ENCODE results near the gene NOS1AP. TPM values are rescaled to one million over a fixed set of nuclear protein-coding genes. Genes with fewer than 3 reads are reported as not detected.
A peak's percentile ranks its signal among the peaks of the same experiment; 100 is the strongest.
"Not testable (repeated sequence)": the region's sequence is repeated elsewhere in the genome, so short reads cannot be mapped to it uniquely, and the experiment has no call there.

NOS1AP gene
- total and polyA plus RNA-seq, 7 experiments from 2014 or later: 0.08 to 0.15 TPM; not detected in 5

- H3K27me3 Mint-ChIP-seq: peaks cover 0 to 18% (median 5%) of the 10 kb centered on the region in 5 donors
- peaks cover 0 to 2% (median 0%) of the 10 kb centered on the region in 7 donors for H3K4me1 Mint-ChIP-seq
- H3K9me3 Mint-ChIP-seq: no peaks in the 10 kb centered on the region
- H3K27me3 ChIP-seq (ENCODE audit: control insufficient read depth in 2 of 2, insufficient read depth in 2 of 2, low read length in 2 of 2): no peaks in the 10 kb centered on the region
- no peak overlapping the region for H3K4me3 ChIP-seq (ENCODE audit: low read length)
- H3K9me3 ChIP-seq (ENCODE audit: control insufficient read depth in 2 of 3, low read length in 3 of 3): no peaks in the 10 kb centered on the region
- DNase-seq: no peak
- no peak overlapping the region for H3K27ac Mint-ChIP-seq
- no peak for ATAC-seq
- no peaks in the 10 kb centered on the region for H3K4me1 ChIP-seq (ENCODE audit: control insufficient read depth in 2 of 2, insufficient read depth in 2 of 2, low read length in 2 of 2)
- CTCF ChIA-PET: no interaction called here
- no peak overlapping the region for H3K27ac ChIP-seq (ENCODE audit: low read depth, low read length)
- no peaks in the 10 kb centered on the region for H3K36me3 ChIP-seq (ENCODE audit: control insufficient read depth in 2 of 3, insufficient read depth in 3 of 3, low read length in 3 of 3)
- intact Hi-C loops (cut with micrococcal nuclease): loop anchor here in 1 of 2 donors (10.0 kb wide), 1 partner anchor 273 kb away; no protein-coding TSS in a partner anchor
- H3K4me3 Mint-ChIP-seq: no peak overlapping the region
- H3K36me3 Mint-ChIP-seq: no peaks in the 10 kb centered on the region
- POLR2A ChIA-PET: no interaction called here
These were observed 281.9 kb downstream of the NOS1AP start for GRCh38 chr1:162351246-162351842.

GRCh38 chr1:162351874-162352273 lies 282.4 kb downstream of the NOS1AP start:
- H3K27ac ChIP-seq (ENCODE audit: low read depth, low read length); DNase-seq; H3K36me3 Mint-ChIP-seq; H3K9me3 Mint-ChIP-seq; H3K4me3 Mint-ChIP-seq; H3K27ac Mint-ChIP-seq; H3K36me3 ChIP-seq (ENCODE audit: control insufficient read depth in 2 of 3, insufficient read depth in 3 of 3, low read length in 3 of 3); H3K27me3 ChIP-seq (ENCODE audit: control insufficient read depth in 2 of 2, insufficient read depth in 2 of 2, low read length in 2 of 2); CTCF ChIA-PET; H3K4me1 ChIP-seq (ENCODE audit: control insufficient read depth in 2 of 2, insufficient read depth in 2 of 2, low read length in 2 of 2); H3K9me3 ChIP-seq (ENCODE audit: control insufficient read depth in 2 of 3, low read length in 3 of 3); H3K4me1 Mint-ChIP-seq; POLR2A ChIA-PET; H3K4me3 ChIP-seq (ENCODE audit: low read length): not testable (repeated sequence)
- H3K27me3 Mint-ChIP-seq: peaks cover under 1 to 18% (median 5%) of the 10 kb centered on the region in 5 donors
- ATAC-seq: peak; percentile 48
- intact Hi-C loops (cut with micrococcal nuclease): loop anchor here in 1 of 2 donors (10.0 kb wide), 1 partner anchor 273 kb away; no protein-coding TSS in a partner anchor

- peaks cover 8 to 24% (median 9%) of the 10 kb centered on the region in 5 donors for H3K27me3 Mint-ChIP-seq
- peaks cover 0 to 2% (median 0%) of the 10 kb centered on the region in 7 donors for H3K4me1 Mint-ChIP-seq
- no peaks in the 10 kb centered on the region for H3K9me3 Mint-ChIP-seq
- no peaks in the 10 kb centered on the region for H3K27me3 ChIP-seq (ENCODE audit: control insufficient read depth in 2 of 2, insufficient read depth in 2 of 2, low read length in 2 of 2)
- H3K27ac ChIP-seq (ENCODE audit: low read depth, low read length): no peak overlapping the region
- ATAC-seq (no peak), DNase-seq (no peak)
- no peaks in the 10 kb centered on the region for H3K9me3 ChIP-seq (ENCODE audit: control insufficient read depth in 2 of 3, low read length in 3 of 3)
- intact Hi-C loops (cut with micrococcal nuclease): loop anchor here in 1 of 2 donors (10.0 kb wide), 1 partner anchor 272 kb away; no protein-coding TSS in a partner anchor
- POLR2A ChIA-PET: no interaction called here
- CTCF ChIA-PET: no interaction called here
- no peak overlapping the region for H3K27ac Mint-ChIP-seq
- no peak overlapping the region for H3K4me3 Mint-ChIP-seq
- no peaks in the 10 kb centered on the region for H3K36me3 ChIP-seq (ENCODE audit: control insufficient read depth in 2 of 3, insufficient read depth in 3 of 3, low read length in 3 of 3)
- no peaks in the 10 kb centered on the region for H3K4me1 ChIP-seq (ENCODE audit: control insufficient read depth in 2 of 2, insufficient read depth in 2 of 2, low read length in 2 of 2)
- H3K4me3 ChIP-seq (ENCODE audit: low read length): no peak overlapping the region
- H3K36me3 Mint-ChIP-seq: no peaks in the 10 kb centered on the region
These were observed 283.6 kb downstream of the NOS1AP start for GRCh38 chr1:162353078-162353477.

- CTCF ChIA-PET: no interaction called here
- no peak overlapping the region for H3K27ac Mint-ChIP-seq
- peaks cover 0 to 2% (median 0%) of the 10 kb centered on the region in 7 donors for H3K4me1 Mint-ChIP-seq
- no peaks in the 10 kb centered on the region for H3K36me3 Mint-ChIP-seq
- Histone ChIP-seq H3K4me1 (ENCODE audit: control insufficient read depth in 2 of 2, insufficient read depth in 2 of 2, low read length in 2 of 2) (no peaks in the 10 kb centered on the region), H3K4me3 (ENCODE audit: low read length) (no peak overlapping the region), H3K27ac (ENCODE audit: low read depth, low read length) (no peak overlapping the region), H3K9me3 (ENCODE audit: control insufficient read depth in 2 of 3, low read length in 3 of 3) (no peaks in the 10 kb centered on the region), H3K27me3 (ENCODE audit: control insufficient read depth in 2 of 2, insufficient read depth in 2 of 2, low read length in 2 of 2) (no peaks in the 10 kb centered on the region), H3K36me3 (ENCODE audit: control insufficient read depth in 2 of 3, insufficient read depth in 3 of 3, low read length in 3 of 3) (no peaks in the 10 kb centered on the region)
- intact Hi-C loops (cut with micrococcal nuclease): loop anchor here in 1 of 2 donors (10.0 kb wide), 1 partner anchor 271 kb away; no protein-coding TSS in a partner anchor
- POLR2A ChIA-PET: no interaction called here
- ATAC-seq (no peak), DNase-seq (no peak)
- no peak overlapping the region for H3K4me3 Mint-ChIP-seq
- H3K27me3 Mint-ChIP-seq: peaks cover 8 to 23% (median 9%) of the 10 kb centered on the region in 5 donors
- no peaks in the 10 kb centered on the region for H3K9me3 Mint-ChIP-seq
These were observed 284.2 kb downstream of the NOS1AP start for GRCh38 chr1:162353702-162354101.

GRCh38 chr1:162357681-162358266 lies 288.3 kb downstream of the NOS1AP start:
- no peak overlapping the region for H3K4me3 Mint-ChIP-seq

GRCh38 chr1:162358928-162359327 lies 289.4 kb downstream of the NOS1AP start:
- Histone ChIP-seq H3K27ac (ENCODE audit: low read depth, low read length) (no peak overlapping the region), H3K36me3 (ENCODE audit: control insufficient read depth in 2 of 3, insufficient read depth in 3 of 3, low read length in 3 of 3) (no peaks in the 10 kb centered on the region), H3K9me3 (ENCODE audit: control insufficient read depth in 2 of 3, low read length in 3 of 3) (no peaks in the 10 kb centered on the region), H3K4me3 (ENCODE audit: low read length) (no peak overlapping the region), H3K4me1 (ENCODE audit: control insufficient read depth in 2 of 2, insufficient read depth in 2 of 2, low read length in 2 of 2) (no peaks in the 10 kb centered on the region), H3K27me3 (ENCODE audit: control insufficient read depth in 2 of 2, insufficient read depth in 2 of 2, low read length in 2 of 2) (no peaks in the 10 kb centered on the region)
- H3K36me3 Mint-ChIP-seq: no peaks in the 10 kb centered on the region
- H3K4me3 Mint-ChIP-seq: no peak overlapping the region
- ATAC-seq (no peak), DNase-seq (no peak)
- H3K9me3 Mint-ChIP-seq: no peaks in the 10 kb centered on the region
- H3K27ac Mint-ChIP-seq: no peak overlapping the region
- peaks cover 0 to 20% (median 16%) of the 10 kb centered on the region in 5 donors for H3K27me3 Mint-ChIP-seq
- ChIA-PET POLR2A (no interaction called here), CTCF (no interaction called here)
- H3K4me1 Mint-ChIP-seq: no peaks in the 10 kb centered on the region
- intact Hi-C loops (cut with micrococcal nuclease): loop anchor here in 1 of 2 donors (10.0 kb wide), 1 partner anchor 266 kb away; no protein-coding TSS in a partner anchor

More at GRCh38 chr1:162357681-162358266, 288.3 kb downstream of the NOS1AP start:
- H3K27me3 ChIP-seq (ENCODE audit: control insufficient read depth in 2 of 2, insufficient read depth in 2 of 2, low read length in 2 of 2): no peaks in the 10 kb centered on the region
- H3K36me3 ChIP-seq (ENCODE audit: control insufficient read depth in 2 of 3, insufficient read depth in 3 of 3, low read length in 3 of 3): no peaks in the 10 kb centered on the region
- ChIA-PET CTCF (interaction anchor here (0.6 kb wide), 1 partner anchor 817 kb away, joined by 3 read pairs; no protein-coding TSS in a partner anchor), POLR2A (no interaction called here)
- Mint-ChIP-seq H3K4me1 (peaks cover 0 to 2% (median 0%) of the 10 kb centered on the region in 7 donors), H3K36me3 (no peaks in the 10 kb centered on the region), H3K27ac (no peak overlapping the region), H3K9me3 (no peaks in the 10 kb centered on the region), H3K27me3 (peaks cover 0 to 21% (median 13%) of the 10 kb centered on the region in 5 donors)
- intact Hi-C loops (cut with micrococcal nuclease): loop anchor here in 1 of 2 donors (10.0 kb wide), 1 partner anchor 267 kb away; no protein-coding TSS in a partner anchor
- no peaks in the 10 kb centered on the region for H3K9me3 ChIP-seq (ENCODE audit: control insufficient read depth in 2 of 3, low read length in 3 of 3)
- no peak overlapping the region for H3K27ac ChIP-seq (ENCODE audit: low read depth, low read length)
- no peaks in the 10 kb centered on the region for H3K4me1 ChIP-seq (ENCODE audit: control insufficient read depth in 2 of 2, insufficient read depth in 2 of 2, low read length in 2 of 2)
- ATAC-seq: no peak
- no peak for DNase-seq
- H3K4me3 ChIP-seq (ENCODE audit: low read length): no peak overlapping the region

All from naive thymus-derived CD4-positive, alpha-beta T cell (primary cell).